B cell (primary cell): Measurements from ENCODE around the gene DLG2.

Experiments
- CTCF ChIP-seq: fragments of 200-600 bp; IDR thresholded peaks from one replicate; pipeline ENCODE4 v1.8.0; 2022; ENCODE audit warnings: antibody characterized with exemption, mild to moderate bottlenecking
- EZH2 ChIP-seq: IDR thresholded peaks from 2 replicates; pipeline ENCODE4 v1.6.1; 2012; ENCODE audit warnings: borderline replicate concordance, low read depth, mild to moderate bottlenecking, moderate library complexity, low read length; ENCODE audit not compliant: insufficient read depth, poor library complexity, severe bottlenecking

- TF ChIP-seq CTCF (no peak), EZH2 (no peak)
These were observed 1074.4 kb downstream of the DLG2 start for GRCh38 chr11:84552791-84553190.
